Tibial nerve (tissue), 3 donors: ENCODE measurements around the gene ZNF24.

Experiments
- POLR2A ChIP-seq, 2 donors: fragments of 450-650 bp; IDR thresholded peaks; one replicate each; pipeline ENCODE4 v1.6.1; 2017; ENCODE audit warnings: antibody characterized with exemption in 2 of 2, mild to moderate bottlenecking in 2 of 2, moderate library complexity in 2 of 2
- TF ChIP-seq, protein P1 (sequence below), 5 experiments: fragments of 200-600 bp in 3 of 5; fragments of 450-650 bp in 2 of 5; sonication (generic) in 3 of 5; IDR thresholded peaks; one replicate each; pipeline ENCODE4 v1.5.1; 2016 to 2019; ENCODE audit warnings: antibody characterized with exemption in 5 of 5, mild to moderate bottlenecking in 3 of 5, moderate library complexity in 2 of 5

DNA sequence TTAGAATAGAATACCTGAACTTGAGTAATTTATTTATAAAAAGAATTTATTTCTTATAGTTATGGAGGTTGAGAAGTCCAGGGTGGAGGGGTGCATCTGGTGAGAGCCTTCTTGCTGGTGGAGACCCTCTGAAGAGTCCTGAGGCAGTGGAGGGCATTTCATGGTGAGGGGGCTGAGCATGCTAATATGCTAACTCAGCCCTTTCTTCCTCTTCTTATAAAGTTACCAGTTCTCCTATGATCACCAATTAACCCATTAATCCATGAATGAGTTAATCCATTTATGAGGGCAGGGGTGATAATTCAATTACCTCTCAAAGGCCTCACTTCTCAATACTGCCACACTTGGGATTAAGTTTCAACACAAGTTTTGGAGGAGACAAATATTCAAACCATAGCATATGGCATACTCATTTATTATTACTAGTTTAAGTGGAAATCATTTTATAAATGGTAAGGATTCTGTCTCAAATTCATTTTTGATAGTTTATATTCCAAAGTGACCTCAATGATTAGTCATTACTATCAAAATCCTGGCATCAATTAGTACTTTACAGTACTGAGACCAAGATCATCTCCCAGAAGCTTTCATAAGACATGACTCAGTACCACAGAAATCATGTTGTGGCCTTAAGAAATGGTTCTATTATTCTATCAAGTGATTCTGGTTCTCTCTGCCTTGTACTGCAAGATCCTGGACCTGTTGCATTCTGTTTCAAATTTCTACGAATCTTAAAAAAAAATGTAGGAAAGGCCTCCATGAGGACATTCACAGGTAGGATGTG lies 27.4 kb upstream of the ZNF24 start:
- no peak for TF ChIP-seq POLR2A (IDR thresholded peaks at IDR 0.05)
- TF ChIP-seq, protein P1, sequence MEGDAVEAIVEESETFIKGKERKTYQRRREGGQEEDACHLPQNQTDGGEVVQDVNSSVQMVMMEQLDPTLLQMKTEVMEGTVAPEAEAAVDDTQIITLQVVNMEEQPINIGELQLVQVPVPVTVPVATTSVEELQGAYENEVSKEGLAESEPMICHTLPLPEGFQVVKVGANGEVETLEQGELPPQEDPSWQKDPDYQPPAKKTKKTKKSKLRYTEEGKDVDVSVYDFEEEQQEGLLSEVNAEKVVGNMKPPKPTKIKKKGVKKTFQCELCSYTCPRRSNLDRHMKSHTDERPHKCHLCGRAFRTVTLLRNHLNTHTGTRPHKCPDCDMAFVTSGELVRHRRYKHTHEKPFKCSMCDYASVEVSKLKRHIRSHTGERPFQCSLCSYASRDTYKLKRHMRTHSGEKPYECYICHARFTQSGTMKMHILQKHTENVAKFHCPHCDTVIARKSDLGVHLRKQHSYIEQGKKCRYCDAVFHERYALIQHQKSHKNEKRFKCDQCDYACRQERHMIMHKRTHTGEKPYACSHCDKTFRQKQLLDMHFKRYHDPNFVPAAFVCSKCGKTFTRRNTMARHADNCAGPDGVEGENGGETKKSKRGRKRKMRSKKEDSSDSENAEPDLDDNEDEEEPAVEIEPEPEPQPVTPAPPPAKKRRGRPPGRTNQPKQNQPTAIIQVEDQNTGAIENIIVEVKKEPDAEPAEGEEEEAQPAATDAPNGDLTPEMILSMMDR (IDR thresholded peaks at IDR 0.05) = no peak
